HG03135 (cell line): ENCODE measurements around the gene WHRN.

Experiments used
- ATAC-seq: cut with Tn5 transposase; IDR thresholded peaks from one replicate; pipeline ENCODE4 v1.9.1; 2021; ENCODE audit warnings: mild to moderate bottlenecking, moderate library complexity; ENCODE audit not compliant: unreplicated experiment

WHRN gene

DNA sequence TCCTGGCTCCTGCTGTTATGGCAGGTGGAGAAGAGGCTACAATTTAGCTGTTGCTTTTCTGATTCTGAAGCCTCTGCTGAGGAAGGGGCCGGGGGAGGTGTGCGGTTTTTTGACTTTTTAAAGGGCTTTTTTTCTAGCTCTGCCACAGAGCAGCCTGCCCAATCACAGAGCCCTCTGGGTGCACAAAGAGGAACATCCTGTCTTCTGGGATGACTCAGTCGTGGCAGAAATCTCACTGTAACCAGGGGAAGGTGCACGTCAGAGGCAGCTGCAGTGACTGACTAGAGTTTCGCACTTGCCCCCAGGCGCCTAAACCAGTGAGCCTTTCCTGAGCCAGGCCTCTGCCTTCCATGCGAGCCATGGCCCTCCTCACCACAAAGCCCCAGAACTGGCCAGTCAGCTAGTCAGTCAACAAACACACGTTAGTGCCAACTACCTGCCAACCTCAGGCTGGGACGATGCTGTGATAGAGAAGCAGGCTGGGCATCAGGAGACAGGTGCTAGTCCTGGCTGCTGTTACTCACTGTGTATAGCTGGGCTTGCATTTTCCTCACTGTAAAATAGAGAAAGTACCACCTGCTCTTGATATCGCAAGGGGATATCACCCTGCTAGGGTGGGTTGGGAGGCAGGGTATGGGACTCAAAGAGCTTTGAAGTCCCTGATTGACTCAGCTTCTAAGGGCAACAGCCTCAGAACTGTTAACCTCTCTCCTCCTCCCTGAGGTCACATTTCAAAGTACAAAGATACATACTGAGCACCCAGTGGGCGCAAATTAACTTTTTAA lies 119.7 kb downstream of the WHRN start:
- peak; percentile 83 for ATAC-seq

DNA sequence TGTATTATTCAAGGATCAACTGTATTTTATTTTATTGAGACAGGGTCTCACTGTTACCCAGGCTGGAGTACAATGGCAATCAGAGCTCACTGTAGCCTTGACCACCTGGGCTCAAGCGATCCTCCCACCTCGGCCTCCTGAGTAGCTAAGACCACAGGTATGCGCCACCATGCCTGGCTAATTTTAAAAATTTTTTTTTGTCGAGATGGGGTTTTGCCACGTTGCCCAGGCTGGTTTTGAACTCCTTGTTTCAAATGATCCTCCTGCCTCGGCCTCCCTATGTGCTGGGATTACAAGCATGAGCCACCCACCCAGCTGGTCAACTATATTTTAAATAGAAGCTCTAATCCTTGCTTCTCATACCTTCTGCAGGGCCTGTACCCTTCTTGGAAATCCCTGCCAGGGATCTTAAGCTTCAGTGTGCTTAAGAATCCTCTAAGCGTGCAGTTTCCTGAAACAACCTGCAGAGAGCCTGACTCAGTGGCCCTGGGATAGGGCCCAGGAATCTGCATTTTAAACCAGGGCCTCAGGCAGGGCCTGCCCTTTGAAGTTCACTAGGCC lies 120.4 kb downstream of the WHRN start:
- ATAC-seq: no peak

- no peak for ATAC-seq
These were observed 120.9 kb downstream of the WHRN start for GRCh38 chr9:114384341-114384740.

- no peak for ATAC-seq
These were observed 121.6 kb downstream of the WHRN start for GRCh38 chr9:114383521-114384231.

DNA sequence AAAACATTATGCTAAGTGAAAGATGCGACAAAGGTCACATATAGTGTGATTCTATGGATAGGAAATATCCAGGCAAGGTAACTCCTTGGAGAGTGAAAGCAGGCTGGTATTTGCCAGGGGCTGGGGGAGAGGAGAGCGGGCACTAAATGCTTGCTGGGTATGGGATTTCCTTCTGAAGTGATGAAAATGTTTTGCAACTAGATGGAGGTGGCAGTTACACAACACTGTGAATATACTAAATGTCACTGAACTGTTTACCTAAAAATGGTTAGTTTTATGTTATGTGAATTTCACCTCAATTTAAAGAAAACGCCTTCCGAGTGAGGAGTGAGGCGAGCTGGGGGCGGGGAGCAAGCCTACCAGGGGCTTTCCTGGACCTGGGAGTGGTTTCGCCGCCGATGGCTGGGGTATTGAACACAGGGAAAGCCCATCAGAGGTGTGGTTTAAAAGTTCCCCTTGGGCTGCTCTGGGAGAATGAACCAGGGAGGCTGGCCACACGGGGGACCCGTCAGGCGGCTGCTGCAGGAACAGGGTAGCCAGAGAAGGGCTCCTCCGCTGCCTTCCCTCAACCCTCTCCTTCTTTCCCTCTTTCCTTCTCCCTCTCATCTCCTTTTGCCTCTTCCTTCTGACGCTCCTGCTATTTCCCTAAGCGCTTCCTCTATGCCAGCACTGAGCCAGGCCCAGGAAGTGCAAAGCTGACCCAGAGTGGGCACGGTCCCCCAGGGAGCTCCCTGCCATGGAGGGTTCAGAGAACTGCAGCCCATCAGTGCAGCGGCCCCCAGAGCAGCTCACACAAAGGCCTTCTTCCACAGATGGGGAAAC lies 122.4 kb downstream of the WHRN start:
- ATAC-seq: no peak

- ATAC-seq: no peak
These were observed 126.4 kb downstream of the WHRN start for GRCh38 chr9:114378883-114379282.

DNA sequence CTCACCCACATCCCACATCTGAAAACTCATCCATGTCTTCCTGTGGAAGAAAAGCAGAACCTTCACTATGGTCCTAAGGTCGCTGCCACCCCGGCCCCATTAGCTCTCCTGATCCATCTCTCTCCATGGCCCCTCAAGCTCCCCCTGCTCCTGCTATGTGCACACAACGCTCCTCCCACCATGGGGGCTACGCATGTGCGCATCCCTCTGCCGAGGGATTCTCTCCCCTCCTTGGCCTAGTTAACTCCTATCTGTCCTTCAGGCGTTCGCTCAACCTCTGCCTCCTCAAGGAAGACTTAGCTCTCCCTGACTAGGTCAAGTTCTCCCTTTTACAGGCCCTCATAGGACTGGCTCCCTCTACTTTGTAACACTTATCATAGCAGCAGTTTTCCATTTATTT lies 127.3 kb downstream of the WHRN start:
- ATAC-seq: no peak

GRCh38 chr9:114376586-114377445 lies 128.5 kb downstream of the WHRN start:
- ATAC-seq: no peak

DNA sequence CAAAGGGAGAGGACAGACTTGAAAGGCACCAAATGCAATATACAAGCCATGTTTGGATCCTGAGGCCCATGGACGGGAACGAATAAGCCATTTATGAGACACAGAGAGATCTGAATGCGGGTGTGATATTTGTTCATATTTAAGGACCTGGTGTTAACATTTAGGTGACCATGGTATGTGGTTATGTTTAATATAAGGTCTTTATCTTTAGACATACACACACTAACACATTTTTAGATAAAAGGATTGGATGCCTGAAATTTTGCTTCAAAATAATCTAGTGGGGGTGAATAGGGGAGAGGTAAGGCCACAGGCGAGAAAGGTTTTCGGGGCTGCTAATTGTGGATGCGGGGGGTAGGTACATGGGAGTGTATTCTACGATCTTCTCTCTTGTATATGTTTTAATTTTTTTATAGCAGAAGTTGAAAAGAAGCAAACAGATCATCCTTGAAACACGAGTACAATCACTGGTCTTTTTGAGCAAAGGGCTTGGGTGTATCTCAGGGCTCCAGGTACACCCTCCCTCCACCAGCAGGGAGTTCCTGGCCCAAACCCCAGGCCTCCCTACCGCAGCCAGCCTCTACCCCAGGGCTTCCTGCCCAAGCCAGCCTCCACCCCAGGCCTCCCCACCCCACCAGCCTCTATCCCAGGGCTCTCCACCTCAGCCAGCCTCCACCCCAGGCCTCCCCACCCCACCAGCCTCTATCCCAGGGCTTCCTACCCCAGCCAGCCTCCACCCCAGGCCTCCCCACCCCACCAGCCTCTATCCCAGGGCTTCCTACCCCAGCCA lies 129.7 kb downstream of the WHRN start:
- ATAC-seq: no peak

DNA sequence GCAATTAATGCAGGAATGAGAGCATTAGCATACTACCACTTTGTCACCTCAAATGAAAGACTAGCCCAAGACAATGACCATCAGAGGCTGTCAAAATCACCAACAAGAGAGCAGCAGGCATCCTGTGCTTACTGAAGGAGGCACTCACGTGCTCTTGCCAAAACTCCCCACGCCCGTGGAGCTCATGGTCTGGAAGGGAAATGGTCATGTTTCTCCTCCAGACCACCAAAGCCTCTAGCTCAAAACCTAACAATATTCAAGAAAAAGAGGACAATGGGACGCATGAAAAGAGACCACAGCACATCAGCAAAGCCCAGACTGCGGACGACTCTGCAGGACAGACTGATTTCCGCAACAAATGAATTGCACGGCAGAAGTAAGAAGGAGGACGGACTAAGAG lies 130.3 kb downstream of the WHRN start:
- ATAC-seq: no peak

- ATAC-seq: no peak
These were observed 131.1 kb downstream of the WHRN start for GRCh38 chr9:114373960-114374730.

GRCh38 chr9:114372921-114373448 lies 132.3 kb downstream of the WHRN start:
- peak; percentile 88 for ATAC-seq

GRCh38 chr9:114371973-114372917 lies 133.0 kb downstream of the WHRN start:
- no peak for ATAC-seq

DNA sequence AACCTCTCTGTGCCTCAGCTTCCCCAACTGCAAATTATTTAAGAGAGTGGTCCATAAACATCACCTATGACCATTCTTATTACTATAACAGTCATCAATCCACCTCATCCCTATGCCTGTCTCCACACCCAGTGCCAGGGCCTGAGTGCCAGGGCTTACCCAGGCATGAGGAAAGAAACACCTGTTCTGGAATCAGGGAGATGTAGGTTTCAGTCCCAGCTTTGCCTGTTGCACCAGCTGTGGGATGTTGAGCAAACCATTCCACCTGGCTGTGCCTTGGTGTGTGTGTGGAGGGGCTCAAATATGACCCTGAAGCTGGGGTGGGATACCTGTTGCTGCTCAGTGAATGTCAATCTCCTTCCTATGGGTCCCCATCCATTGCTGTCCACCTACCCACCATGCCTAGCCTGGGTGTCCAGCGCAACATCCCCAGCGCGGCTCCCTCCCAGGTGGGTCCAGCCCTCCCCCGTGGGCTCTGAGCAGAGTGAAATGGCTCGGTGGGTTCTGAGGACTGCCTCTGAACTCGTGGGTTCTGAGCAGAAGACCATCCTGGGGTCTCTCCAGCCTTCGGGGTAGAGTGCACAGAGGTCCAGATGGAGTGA lies 133.8 kb downstream of the WHRN start:
- ATAC-seq: no peak

DNA sequence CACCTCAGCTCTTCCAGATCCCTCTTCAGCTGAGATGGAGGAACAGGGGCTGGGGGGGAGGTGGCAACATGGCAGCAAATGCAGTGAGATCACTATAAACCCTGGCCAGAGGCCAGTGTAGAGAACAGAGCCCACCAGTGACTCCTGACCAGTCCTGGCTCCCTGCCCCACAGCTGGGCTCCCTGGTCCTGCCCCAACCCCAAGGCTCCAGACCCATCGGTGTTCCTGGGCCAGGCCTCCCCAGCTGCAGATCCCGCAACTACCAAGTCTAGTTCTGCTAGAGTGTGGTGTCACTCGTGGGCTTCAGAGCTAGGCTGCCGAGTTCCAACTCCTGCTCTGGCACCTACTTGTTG lies 134.3 kb downstream of the WHRN start:
- ATAC-seq: no peak

DNA sequence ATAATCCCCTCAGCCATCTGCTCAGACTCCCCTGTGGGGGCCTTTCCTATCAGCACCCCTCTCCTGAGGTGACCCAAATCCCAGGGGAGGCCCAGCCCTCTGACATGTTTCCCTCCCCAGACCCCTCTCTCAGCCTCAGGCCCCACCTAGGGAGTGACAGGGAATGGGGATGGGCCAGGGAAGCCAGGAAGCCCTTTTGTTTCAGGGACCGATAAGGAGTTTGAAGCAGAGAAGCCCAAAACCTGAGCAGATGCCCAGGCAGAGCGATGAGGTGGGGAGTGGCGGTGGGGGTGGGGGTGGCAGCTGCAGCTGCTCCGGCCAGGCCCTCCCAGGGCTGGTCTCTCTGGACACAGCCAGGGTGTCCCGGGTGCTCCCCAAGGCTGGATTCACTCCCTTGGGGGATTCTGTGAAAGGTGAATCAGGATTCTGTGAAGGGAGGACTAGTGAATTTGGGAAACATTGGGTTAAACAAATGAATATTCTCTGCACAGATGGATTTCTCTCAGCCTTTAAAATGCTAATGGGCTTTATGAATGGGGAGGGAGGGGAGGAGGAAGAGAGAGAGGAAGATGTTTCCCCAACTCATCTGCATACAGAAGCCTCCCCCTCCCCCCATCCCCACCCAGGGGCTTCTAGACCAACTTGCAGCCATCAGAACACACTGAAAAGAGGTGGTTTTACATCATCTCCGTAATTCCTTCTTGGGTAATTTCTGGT lies 134.9 kb downstream of the WHRN start:
- ATAC-seq: no peak
